D721Med (cell line): ENCODE results near the gene EXT2.

Experiments
- DNase-seq: peaks from one replicate; pipeline ENCODE4 v3.0.0; 2011; ENCODE audit warnings: low spot score; ENCODE audit not compliant: insufficient read length
- FAIRE-seq: peaks from 2 replicates; lab custom pipeline; 2011; peaks lifted over from hg19 to GRCh38; lab: Jason Lieb, UNC
- TF ChIP-seq, protein P1 (sequence below): IDR thresholded peaks from 2 replicates; pipeline ENCODE4 v1.5.1; 2012; ENCODE audit warnings: mild to moderate bottlenecking, control low read depth; ENCODE audit not compliant: insufficient read depth; ENCODE audit errors: missing control alignments

EXT2 gene

GRCh38 chr11:44192462-44193100 lies 97.1 kb downstream of the EXT2 start:
- TF ChIP-seq, protein P1, sequence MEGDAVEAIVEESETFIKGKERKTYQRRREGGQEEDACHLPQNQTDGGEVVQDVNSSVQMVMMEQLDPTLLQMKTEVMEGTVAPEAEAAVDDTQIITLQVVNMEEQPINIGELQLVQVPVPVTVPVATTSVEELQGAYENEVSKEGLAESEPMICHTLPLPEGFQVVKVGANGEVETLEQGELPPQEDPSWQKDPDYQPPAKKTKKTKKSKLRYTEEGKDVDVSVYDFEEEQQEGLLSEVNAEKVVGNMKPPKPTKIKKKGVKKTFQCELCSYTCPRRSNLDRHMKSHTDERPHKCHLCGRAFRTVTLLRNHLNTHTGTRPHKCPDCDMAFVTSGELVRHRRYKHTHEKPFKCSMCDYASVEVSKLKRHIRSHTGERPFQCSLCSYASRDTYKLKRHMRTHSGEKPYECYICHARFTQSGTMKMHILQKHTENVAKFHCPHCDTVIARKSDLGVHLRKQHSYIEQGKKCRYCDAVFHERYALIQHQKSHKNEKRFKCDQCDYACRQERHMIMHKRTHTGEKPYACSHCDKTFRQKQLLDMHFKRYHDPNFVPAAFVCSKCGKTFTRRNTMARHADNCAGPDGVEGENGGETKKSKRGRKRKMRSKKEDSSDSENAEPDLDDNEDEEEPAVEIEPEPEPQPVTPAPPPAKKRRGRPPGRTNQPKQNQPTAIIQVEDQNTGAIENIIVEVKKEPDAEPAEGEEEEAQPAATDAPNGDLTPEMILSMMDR = no peak
- no peak for DNase-seq
- FAIRE-seq = no peak

DNA sequence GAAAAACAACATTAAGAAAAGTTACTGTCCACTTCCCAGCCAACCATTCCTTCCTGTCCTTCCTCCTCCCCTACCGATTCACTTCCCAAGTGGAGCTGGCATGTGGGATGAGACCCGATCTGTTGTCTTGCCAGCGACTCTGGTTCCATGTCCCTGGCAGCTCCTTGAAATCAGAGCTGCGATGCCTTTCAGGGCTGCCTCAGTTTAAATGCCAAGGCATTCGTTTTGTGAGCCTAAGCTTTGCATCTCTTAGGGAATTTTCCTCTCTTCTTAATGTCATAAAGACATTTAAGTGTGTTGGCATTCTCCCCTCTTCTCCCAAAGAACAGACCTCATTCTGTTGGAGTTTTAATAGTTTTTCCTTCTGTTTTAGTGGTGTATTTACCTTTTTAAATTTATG lies 98.4 kb downstream of the EXT2 start:
- TF ChIP-seq, protein P1 = no peak
- no peak for FAIRE-seq
- no peak for DNase-seq

DNA sequence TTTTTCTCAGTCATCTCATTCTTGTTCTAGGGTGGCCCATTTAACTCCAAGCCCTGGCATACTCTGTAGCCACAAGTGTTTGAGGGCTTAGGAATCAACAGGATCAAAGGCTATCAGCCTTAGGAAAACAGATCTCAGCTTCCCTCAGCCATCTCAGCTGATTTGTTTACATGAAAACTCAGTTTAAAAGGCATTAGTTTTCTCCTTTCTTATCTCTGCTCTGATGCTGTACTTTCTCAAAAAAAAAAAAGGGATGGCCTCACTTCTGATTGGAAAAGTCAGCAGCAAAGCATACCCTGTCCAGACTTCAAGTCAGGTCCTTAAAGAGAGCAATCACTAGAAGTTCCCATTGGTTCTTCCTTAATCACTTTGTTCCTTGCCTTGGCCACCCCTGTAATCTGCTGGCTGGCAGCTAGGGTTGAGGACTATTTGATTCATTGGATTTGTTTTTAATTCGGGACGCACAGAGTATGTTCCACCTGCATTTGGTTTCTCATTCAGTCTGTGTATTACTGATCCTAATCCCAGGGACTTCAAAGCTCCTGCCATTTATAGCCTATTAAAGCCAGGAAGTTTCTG lies 102.8 kb downstream of the EXT2 start:
- FAIRE-seq = no peak

DNA sequence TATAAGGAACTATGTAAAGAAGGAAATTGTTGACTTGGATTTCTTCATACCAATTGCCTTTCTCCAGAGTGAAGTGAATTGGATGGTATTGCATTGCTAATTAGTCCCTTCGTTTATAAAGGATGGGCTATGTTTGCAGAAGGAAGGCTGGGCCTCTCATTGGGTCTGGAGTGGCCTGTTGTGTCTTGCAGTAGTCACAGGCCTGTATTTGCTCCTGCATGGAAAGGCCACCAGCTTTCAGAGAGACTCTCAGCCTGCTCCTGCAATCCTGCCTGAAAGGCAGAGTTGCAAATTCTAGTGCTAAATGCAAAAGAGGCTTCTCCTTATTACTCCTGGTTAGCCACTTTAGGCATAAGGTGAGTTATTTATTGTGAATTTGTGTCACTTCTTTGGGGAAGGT lies 103.8 kb downstream of the EXT2 start:
- FAIRE-seq (no peak), DNase-seq (no peak)
- TF ChIP-seq, protein P1 = no peak

More for the DNA sequence above, 102.8 kb downstream of the EXT2 start:
- DNase-seq = no peak
- TF ChIP-seq, protein P1 = no peak

DNA sequence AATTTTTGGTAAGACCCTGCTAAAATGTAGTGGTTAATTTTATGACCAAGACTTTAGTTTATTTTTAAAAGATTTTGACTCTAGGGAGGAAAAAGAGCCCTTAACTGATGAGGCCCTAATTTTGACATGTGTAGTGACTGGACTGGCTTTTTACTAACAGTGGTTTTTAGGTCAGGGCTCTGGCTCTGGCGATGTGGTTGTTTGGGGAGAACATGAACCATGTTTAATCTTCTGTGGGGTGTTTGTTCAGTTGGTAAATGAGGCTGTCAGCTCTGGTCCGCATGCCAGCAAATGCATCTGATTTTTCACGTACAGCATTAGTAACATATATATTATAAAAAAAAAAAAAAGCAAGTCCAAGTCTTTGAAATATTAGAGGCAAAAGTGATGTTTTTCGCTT lies 104.3 kb downstream of the EXT2 start:
- TF ChIP-seq, protein P1 = no peak

GRCh38 chr11:44203270-44204043 lies 108.0 kb downstream of the EXT2 start:
- no peak for FAIRE-seq
- no peak for DNase-seq
- TF ChIP-seq, protein P1 = no peak

More for the DNA sequence above, 104.3 kb downstream of the EXT2 start:
- DNase-seq = no peak
- FAIRE-seq = no peak
